DOHH2 (cell line): Measurements from ENCODE around the gene PPM1F.
A peak's percentile ranks its signal among the peaks of the same experiment; 100 is the strongest.

Experiments
- H3F3A ChIP-seq: fragments of 200-600 bp; sonication (generic), shearing (Covaris generic); 2 replicates; pipeline ENCODE4 v1.6.0; 2016; ENCODE audit warnings: antibody characterized with exemption, mild to moderate bottlenecking; ENCODE audit not compliant: control insufficient read depth, insufficient read depth
- H3K27ac ChIP-seq: fragments of 200-600 bp; sonication (generic); 2 replicates; pipeline ENCODE4 v1.5.1; 2014; ENCODE audit warnings: low read depth, mild to moderate bottlenecking, low read length, moderate library complexity
- H3K27me3 ChIP-seq: fragments of 200-600 bp; sonication (generic); 2 replicates; pipeline ENCODE4 v1.6.1; 2014; ENCODE audit warnings: mild to moderate bottlenecking, low read length, mixed read lengths; ENCODE audit not compliant: control insufficient read depth
- H3K36me3 ChIP-seq: fragments of 200-600 bp; sonication (generic); 2 replicates; pipeline ENCODE4 v1.6.1; 2014; ENCODE audit warnings: mild to moderate bottlenecking, low read length, moderate library complexity, mixed read lengths; ENCODE audit not compliant: control insufficient read depth
- H3K4me1 ChIP-seq: fragments of 200-600 bp; sonication (generic); 2 replicates; pipeline ENCODE4 v1.6.1; 2014; ENCODE audit warnings: mild to moderate bottlenecking, low read length, mixed read lengths; ENCODE audit not compliant: control insufficient read depth
- H3K4me2 ChIP-seq: fragments of 200-600 bp; sonication (generic); 2 replicates; pipeline ENCODE4 v1.6.0; 2014; ENCODE audit warnings: mild to moderate bottlenecking, low read length, moderate library complexity
- H3K4me3 ChIP-seq: fragments of 200-600 bp; sonication (generic); 2 replicates; pipeline ENCODE4 v1.5.1; 2014; ENCODE audit warnings: mild to moderate bottlenecking, low read length, mixed read lengths
- H3K79me2 ChIP-seq: fragments of 200-600 bp; sonication (generic); 2 replicates; pipeline ENCODE4 v1.6.1; 2014; ENCODE audit warnings: mild to moderate bottlenecking, low read length, mixed read lengths; ENCODE audit not compliant: control insufficient read depth
- H3K9me2 ChIP-seq: fragments of 200-600 bp; sonication (generic); replicated peaks from 2 replicates; pipeline ENCODE4 v1.6.1; 2014; ENCODE audit warnings: mild to moderate bottlenecking, low read length, mixed read lengths; ENCODE audit not compliant: control insufficient read depth
- H3K9me3 ChIP-seq: fragments of 200-600 bp; sonication (generic); 2 replicates; pipeline ENCODE4 v1.6.1; 2014; ENCODE audit warnings: antibody characterized with exemption, low read length, mixed read lengths; ENCODE audit not compliant: control insufficient read depth, insufficient read depth
- H4K20me1 ChIP-seq: fragments of 200-600 bp; sonication (generic); 2 replicates; pipeline ENCODE4 v1.6.0; 2014; ENCODE audit warnings: low read depth, mild to moderate bottlenecking, antibody characterized with exemption, low read length, moderate library complexity; ENCODE audit not compliant: control insufficient read depth, insufficient read depth
- CTCF ChIP-seq: fragments of 200-600 bp; sonication (generic); IDR thresholded peaks from one replicate; pipeline ENCODE4 v1.5.1; 2014; ENCODE audit warnings: antibody characterized with exemption, mild to moderate bottlenecking, low read depth, low read length; ENCODE audit not compliant: poor library complexity, severe bottlenecking
- EZH2phosphoT487 ChIP-seq: fragments of 200-600 bp; sonication (generic); IDR thresholded peaks from 2 replicates; pipeline ENCODE4 v1.6.1; 2017; ENCODE audit warnings: borderline replicate concordance, mild to moderate bottlenecking, antibody characterized with exemption, low read length, moderate library complexity, mixed read lengths

Gene PPM1F

GRCh38 chr22:21972806-21973205, 20.2 kb upstream of the PPM1F start:
- Histone ChIP-seq H3F3A (no peaks in the 10 kb centered on the region; the same call in none of the 2 replicates), H3K27me3 (no peaks in the 10 kb centered on the region), H3K36me3 (peaks cover 80% of the 10 kb centered on the region), H3K27ac (no peak overlapping the region), H3K4me2 (no peak overlapping the region), H3K4me3 (no peak overlapping the region), H3K79me2 (peaks cover 28% of the 10 kb centered on the region), H3K9me3 (no peaks in the 10 kb centered on the region), H3K9me2 (no peaks in the 10 kb centered on the region), H4K20me1 (no peaks in the 10 kb centered on the region; the same call in 1 of the 2 replicates), H3K4me1 (no peaks in the 10 kb centered on the region)
- TF ChIP-seq CTCF (no peak), EZH2phosphoT487 (no peak)

- Histone ChIP-seq H3K36me3 (peaks cover 84% of the 10 kb centered on the region), H3F3A (no peaks in the 10 kb centered on the region; the same call in none of the 2 replicates), H3K9me2 (no peaks in the 10 kb centered on the region), H3K27ac (no peak overlapping the region), H3K4me2 (no peak overlapping the region), H4K20me1 (no peaks in the 10 kb centered on the region; the same call in 1 of the 2 replicates), H3K9me3 (no peaks in the 10 kb centered on the region), H3K4me3 (no peak overlapping the region), H3K79me2 (peaks cover 23% of the 10 kb centered on the region), H3K27me3 (no peaks in the 10 kb centered on the region), H3K4me1 (no peaks in the 10 kb centered on the region)
- TF ChIP-seq CTCF = peak; percentile 97
- no peak for TF ChIP-seq EZH2phosphoT487
Measured at GRCh38 chr22:21972293-21972779, 19.7 kb upstream of the PPM1F start.

GRCh38 chr22:21971858-21972275, 19.2 kb upstream of the PPM1F start:
- no peaks in the 10 kb centered on the region; the same call in none of the 2 replicates for H3F3A ChIP-seq
- no peak overlapping the region for H3K4me2 ChIP-seq
- no peaks in the 10 kb centered on the region; the same call in 1 of the 2 replicates for H4K20me1 ChIP-seq
- peaks cover 21% of the 10 kb centered on the region for H3K79me2 ChIP-seq
- H3K27ac ChIP-seq = no peak overlapping the region
- peaks cover 87% of the 10 kb centered on the region for H3K36me3 ChIP-seq
- no peaks in the 10 kb centered on the region for H3K9me2 ChIP-seq
- TF ChIP-seq EZH2phosphoT487 (no peak), CTCF (no peak)
- no peaks in the 10 kb centered on the region for H3K9me3 ChIP-seq
- H3K27me3 ChIP-seq = no peaks in the 10 kb centered on the region
- H3K4me3 ChIP-seq = no peak overlapping the region
- no peaks in the 10 kb centered on the region for H3K4me1 ChIP-seq
